Measurements from ENCODE around the gene GGTA1.
A peak's percentile ranks its signal among the peaks of the same experiment; 100 is the strongest.
"Not testable (repeated sequence)": the region's sequence is repeated elsewhere in the genome, so short reads cannot be mapped to it uniquely, and the experiment has no call there.

Gene GGTA1

GRCh38 chr9:121499427-121500164 lies at the start of gene GGTA1:
Gene GGTA1 (minus strand): TSS chr9:121499844. CDS start chr9:121467922, 31,922 bp downstream.
- DNase-seq (ENCODE audit: low spot score), result peak; percentile 84

- no peak for DNase-seq (ENCODE audit: low spot score)
Measured at GRCh38 chr9:121548666-121549065, 49.0 kb upstream of the GGTA1 start.

DNA sequence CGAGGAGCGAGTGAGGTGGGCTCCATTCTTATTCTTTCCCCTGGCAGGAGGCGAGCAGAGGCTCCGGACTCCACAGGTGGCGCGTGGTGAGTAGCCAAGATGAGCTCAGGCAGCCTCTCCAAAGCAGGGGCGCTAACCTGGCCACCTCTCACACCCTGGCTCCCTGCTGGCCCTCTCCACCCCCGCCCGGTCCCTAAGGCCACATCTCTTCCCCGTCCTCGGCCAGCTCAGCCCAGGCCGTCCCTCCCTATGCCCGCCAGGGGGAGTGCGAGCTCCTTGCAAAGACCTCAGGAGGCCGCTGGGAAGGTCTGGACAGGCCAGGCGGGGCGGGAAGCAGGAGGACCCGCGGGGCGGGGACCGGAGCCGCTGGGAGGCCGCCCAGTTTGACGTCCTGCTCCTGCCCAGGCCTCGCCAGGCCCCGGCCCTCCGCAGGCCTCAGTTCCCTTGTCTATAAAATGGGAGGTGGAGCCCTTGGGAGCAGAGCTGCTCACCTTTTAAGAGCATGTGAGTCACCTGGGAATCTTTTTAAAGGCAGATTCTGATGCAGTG lies 46.3 kb upstream of the GGTA1 start:
- peak; percentile 96 for DNase-seq (ENCODE audit: low spot score)

DNA sequence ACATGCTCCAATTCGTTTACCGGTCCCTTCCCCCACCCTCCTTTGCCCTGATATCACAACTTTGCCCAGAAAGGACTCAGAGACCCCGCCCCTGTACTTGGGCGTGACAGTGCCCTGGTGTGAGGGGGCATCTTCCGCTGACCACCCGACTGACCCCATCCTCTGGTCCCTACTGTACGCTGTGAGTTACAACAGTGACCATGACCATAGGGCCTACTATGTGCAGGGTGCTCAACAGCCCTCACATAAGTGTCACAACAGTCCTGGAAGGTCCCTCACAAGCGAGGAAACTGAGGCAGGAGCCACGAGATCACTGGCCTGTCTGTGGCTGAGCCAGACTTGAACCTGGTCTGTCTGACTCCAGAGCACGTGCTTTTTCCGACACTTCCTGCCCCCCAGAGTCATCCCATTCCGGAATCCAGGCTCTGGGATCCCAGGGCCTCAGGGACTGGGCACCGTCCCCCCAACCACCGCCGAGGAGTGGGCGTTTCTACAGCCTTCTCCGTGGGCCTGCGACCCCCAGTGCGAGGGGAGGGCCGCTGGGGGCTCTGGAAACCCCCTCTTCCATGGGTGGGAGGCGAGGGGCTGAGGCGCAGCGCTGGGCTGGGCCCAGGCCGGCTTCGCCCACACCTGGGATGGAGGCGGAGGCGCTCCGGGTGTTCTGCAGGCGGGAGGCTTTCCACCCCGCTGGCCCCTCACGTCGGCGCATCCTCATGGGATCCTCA lies 45.7 kb upstream of the GGTA1 start:
- no peak for DNase-seq (ENCODE audit: low spot score)

GRCh38 chr9:121542025-121542424 lies 42.4 kb upstream of the GGTA1 start:
- DNase-seq (ENCODE audit: low spot score), result no peak

DNA sequence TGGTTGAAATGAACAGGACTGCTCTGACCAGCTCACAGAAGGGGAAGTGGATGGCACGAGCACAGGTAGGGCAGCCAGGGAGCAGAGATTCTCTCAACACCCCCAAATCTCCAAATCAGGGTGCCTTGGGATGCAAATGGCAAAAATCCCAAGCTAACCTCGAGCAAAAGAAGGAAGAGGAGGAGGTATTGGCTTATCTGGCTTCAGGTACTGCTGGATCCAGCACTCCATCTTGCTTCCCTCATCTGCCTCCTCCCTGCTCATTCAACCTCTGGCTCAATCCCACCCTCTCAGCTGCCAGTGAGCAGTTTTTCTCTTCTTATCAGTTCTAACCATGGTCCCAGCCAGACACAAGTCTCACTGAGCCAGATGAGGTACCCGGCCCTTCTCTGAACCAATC lies 41.6 kb upstream of the GGTA1 start:
- DNase-seq (ENCODE audit: low spot score), result no peak

DNA sequence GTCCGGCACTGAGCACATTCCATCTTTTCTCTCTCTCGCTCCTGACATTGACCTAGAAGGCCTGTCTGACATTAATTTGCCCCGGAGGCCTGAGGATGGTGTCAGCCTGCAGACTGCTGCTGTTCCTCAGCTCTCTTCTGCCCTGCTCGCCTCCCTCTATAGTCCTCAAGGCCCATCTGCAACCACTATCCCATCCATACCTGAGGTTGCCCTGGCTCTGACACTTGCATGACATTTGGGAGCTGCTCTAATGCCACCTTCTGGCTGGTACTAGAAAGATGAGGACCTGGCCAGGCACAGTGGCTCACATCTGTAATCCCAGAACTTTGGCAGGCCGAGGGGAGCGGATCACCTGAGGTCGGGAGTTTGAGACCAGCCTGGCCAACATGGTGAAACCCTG lies 38.6 kb upstream of the GGTA1 start:
- peak; percentile 29 for DNase-seq (ENCODE audit: low spot score)

DNA sequence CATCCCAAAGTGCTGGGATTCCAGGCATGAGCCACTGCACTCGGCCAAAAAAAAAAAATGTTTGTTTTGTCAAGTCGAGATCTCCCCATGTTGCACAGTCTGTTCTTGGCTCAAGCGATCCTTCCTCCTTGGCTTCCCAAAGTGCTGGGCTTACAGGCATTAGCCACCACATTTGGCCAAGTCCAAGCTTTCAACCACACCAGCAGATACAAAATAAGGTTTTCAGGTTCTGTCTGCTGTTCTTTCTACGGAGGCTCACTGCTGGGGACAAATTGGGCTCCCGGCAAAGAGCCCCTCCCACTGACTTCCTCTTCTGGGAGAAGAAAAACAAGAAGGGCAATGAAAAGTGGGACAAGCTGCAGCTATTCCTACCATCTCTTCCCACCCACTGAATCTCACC lies 37.6 kb upstream of the GGTA1 start:
- no peak for DNase-seq (ENCODE audit: low spot score)

GRCh38 chr9:121532881-121533280 lies 33.2 kb upstream of the GGTA1 start:
- DNase-seq (ENCODE audit: low spot score), result no peak

GRCh38 chr9:121529237-121529987 lies 29.8 kb upstream of the GGTA1 start:
- peak; percentile 50 for DNase-seq (ENCODE audit: low spot score)

GRCh38 chr9:121528642-121529041 lies 29.0 kb upstream of the GGTA1 start:
- DNase-seq (ENCODE audit: low spot score), result no peak

DNA sequence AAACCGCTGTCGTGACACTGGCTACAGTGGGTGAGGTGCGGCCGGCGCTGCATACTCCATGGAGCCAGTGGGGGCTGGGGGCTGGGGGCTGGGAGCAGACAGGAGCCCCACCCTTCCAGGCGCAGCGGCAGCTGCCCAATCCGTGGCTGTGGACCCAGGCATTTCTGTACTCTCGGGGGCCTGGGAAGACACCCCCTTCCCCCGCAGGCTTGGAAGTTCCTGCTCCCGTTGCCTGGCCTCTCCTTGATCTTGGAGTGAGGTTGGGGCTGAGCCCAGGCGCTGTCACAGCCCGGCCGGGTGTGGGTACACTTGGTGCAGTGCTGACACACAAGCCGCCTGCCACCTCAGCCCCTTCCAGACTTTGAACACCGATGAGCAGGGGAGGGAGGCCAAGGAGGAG lies 27.7 kb upstream of the GGTA1 start:
- DNase-seq (ENCODE audit: low spot score), result no peak

GRCh38 chr9:121519688-121520087 lies 20.0 kb upstream of the GGTA1 start:
- not testable (repeated sequence) for DNase-seq (ENCODE audit: low spot score)

DNA sequence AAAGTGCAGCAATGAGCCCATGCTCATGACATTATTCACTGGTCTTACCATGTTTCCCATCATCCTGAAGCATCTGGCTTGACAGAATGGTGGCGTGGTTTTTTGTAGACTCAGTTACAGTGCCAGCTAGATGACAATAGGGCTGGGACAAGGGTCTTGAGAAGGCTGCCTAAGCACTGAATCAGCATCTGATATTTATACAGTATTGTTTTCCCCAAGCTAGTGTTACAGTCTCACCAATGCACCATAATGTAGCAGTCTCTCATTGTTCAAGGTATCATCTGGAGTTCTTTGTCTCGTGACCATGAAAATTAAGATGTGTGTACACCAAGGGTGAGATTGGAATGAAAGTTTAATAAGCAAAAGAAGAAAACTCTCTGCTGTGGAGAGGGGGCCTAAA lies 19.0 kb upstream of the GGTA1 start:
- no peak for DNase-seq (ENCODE audit: low spot score)

GRCh38 chr9:121513166-121513565 lies 13.5 kb upstream of the GGTA1 start:
- not testable (repeated sequence) for DNase-seq (ENCODE audit: low spot score)

DNA sequence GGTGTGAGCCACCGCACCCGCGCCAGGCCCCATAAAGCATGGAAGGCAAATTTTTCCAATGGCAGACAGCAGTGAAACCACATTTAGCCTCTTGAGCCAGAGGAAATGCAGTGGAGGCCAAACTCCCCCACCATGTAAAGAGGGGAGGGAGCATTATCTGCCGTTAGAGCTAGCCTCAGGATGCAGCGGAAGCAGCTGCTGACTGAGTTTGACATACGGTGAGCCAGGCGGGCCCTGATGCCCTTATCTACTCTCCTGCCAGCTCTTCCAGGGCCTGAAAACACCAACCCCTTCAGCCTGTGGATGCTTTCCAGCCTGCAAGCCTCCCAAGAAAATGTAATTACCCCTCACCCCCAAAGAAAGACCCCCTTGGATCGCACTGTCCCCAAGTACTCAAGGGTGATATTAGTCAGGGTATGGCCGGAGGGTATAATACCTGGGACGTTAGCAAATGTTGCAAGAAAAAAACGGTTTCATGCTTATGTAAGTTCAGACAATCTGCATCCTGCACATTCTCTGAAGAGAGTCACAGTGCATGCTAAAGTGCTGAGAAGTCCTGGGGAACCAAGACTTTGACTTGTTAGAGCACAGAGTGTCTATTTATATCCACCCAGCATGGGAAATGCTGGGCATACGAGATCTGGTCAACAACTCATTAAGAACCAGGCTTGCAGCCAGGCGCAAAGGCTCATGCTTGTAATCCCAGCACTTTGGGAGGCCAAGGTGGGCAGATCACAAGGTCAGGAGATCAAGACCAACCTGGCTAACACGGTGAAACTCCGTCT lies 11.3 kb upstream of the GGTA1 start:
- no peak for DNase-seq (ENCODE audit: low spot score)

DNA sequence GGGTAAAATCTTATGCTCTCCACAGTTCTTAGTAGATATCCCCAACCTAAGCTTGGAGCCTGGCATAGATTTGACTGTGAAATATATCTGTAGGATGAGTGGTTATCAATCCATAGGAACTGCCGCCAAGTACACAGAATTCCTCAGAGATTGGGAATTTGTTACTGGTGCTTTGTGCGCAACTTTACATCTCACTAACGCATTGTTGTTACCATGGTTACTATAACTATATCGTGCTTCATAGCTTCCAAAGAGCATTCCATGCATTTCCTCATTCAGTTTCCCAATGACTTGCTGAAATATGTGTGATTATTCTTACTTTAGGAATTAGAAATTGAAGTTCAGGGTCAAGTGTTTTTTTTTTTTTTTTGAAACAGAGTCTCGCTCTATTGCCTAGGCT lies 9.5 kb upstream of the GGTA1 start:
- DNase-seq (ENCODE audit: low spot score), result no peak

GRCh38 chr9:121508415-121508814 lies 8.8 kb upstream of the GGTA1 start:
- peak; percentile 54 for DNase-seq (ENCODE audit: low spot score)

- DNase-seq (ENCODE audit: low spot score), result no peak
Measured at GRCh38 chr9:121505903-121506735, 6.5 kb upstream of the GGTA1 start.

DNA sequence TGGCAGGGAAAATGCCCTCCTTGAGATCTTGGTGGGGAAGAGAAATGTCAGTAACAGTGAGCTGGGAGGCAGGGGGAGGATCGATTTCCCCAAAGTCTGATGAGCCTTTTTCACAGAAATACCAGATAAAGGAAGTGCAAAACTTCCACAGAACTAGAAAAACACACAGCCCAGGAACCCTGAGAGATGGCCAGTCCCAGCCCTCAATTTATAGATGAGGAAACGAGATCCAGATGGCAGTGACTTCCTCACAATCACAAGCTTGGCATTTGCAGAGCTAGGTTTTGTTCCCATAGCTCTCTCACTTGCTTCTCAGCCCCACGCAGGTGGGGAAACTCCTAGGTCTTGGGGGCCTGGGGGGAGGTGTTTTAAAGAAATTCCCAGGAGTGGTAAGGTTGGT lies 3.8 kb upstream of the GGTA1 start:
- DNase-seq (ENCODE audit: low spot score), result no peak

DNA sequence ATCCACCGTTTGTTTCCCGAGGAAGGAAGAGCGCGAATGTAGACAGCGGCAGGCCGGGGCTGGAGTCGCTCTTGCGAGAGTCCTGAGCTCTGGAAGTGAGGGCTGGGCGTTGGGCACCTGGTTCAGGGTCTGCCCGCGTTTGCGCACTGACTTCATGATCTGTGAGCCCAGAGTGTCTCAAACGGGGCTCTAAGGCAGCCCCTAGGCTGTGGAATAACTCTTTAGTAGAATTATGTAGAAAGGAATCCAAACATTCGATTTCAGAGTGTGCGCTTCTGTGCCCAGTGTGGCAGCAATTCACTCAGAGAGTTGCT lies 478 bp upstream of the GGTA1 start:
- DNase-seq (ENCODE audit: low spot score), result no peak

Data from iPS-NIHi11 (cell line).